ENCODE results near the gene HDGF. TPM values are rescaled to one million over a fixed set of nuclear protein-coding genes. Genes with fewer than 3 reads are reported as not detected.

Gene HDGF
- total RNA-seq, 1 donor from 2014 or later, result 107 TPM

DNA sequence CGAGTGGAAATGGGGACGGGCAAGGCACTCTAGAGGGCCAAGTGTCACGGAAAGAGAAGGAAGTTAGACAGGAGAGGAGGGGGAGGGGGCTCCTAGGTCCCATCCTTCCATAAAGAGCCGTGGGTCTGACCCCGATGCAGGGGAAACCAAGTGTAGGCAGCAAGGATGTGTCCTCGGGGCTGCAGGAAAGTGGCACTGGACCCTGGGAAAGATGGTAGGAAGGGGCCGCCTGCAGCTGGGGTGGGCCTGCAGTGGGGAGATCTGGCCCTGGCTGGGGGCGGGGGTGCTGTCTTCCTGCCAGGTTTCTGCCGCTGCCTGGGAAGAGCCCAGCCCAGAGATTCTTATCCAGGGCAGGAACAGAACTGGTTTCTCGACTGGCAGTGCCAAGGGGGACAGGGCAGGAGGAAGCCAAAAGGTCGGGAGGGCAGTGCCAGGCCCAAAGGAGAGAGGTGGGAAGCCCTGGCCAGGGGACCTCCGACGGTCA lies 59.0 kb downstream of the HDGF start:
- no peak overlapping the region for H3K4me3 Mint-ChIP-seq
- DNase-seq, result no peak
- peaks cover 58% of the 10 kb centered on the region for H3K27me3 Mint-ChIP-seq
- peaks cover 18% of the 10 kb centered on the region for H3K4me1 Mint-ChIP-seq
- CTCF ChIA-PET, result interaction anchor here (1.1 to 6.9 kb wide), 2 partner anchors 8 to 33 kb away, joined by 3 to 182 read pairs; partner anchors contain the start of genes ISG20L2 and METTL25B
- ATAC-seq (ENCODE audit: low read depth), result no peak
- no peaks in the 10 kb centered on the region for H3K36me3 Mint-ChIP-seq (ENCODE audit: low read depth)
- POLR2A ChIA-PET, result interaction anchor here (0.6 to 1.4 kb wide), 2 partner anchors 15 to 36 kb away, joined by 3 to 4 read pairs; partner anchors contain the start of genes ISG20L2 and METTL25B
- TF ChIP-seq CTCF (IDR thresholded peaks at IDR 0.05), result no peak
- intact Hi-C loops (cut with micrococcal nuclease), result no loop called here
- no peak overlapping the region for H3K27ac Mint-ChIP-seq
- no peaks in the 10 kb centered on the region for H3K9me3 Mint-ChIP-seq

Other genes with a start within 250 kb of the HDGF start
- gene IQGAP3, start 179.1 kb downstream of the HDGF start, total RNA-seq, result 0.22 and 0.29 TPM in 2 replicates
- 19.6 TPM in 2 replicates for gene TTC24, start 172.0 kb downstream of the HDGF start, total RNA-seq
- gene NAXE, start 159.9 kb downstream of the HDGF start, total RNA-seq, result 75.6 and 84.5 TPM in 2 replicates
- 64.6 and 71.8 TPM in 2 replicates for gene GPATCH4, start 150.2 kb downstream of the HDGF start, total RNA-seq
- not detected in 2 replicates for gene HAPLN2, start 132.3 kb downstream of the HDGF start, total RNA-seq
- 0.27 and 0.51 TPM in 2 replicates for gene BCAN, start 109.6 kb downstream of the HDGF start, total RNA-seq
- not detected in 2 replicates for gene NES, start 74.3 kb downstream of the HDGF start, total RNA-seq
- 0.55 and 0.66 TPM in 2 replicates for gene CRABP2, start 46.1 kb downstream of the HDGF start, total RNA-seq
- 54.5 and 56.7 TPM in 2 replicates for gene METTL25B, start 23.2 kb downstream of the HDGF start, total RNA-seq
- gene ISG20L2, start 22.9 kb downstream of the HDGF start, total RNA-seq, result 50.8 and 53.0 TPM in 2 replicates
- 65.8 and 83.7 TPM in 2 replicates for gene MRPL24, start 10.6 kb downstream of the HDGF start, total RNA-seq
- gene PRCC, start 15.9 kb upstream of the HDGF start, total RNA-seq, result 80.4 and 81.4 TPM in 2 replicates
- 1.7 and 2.3 TPM in 2 replicates for gene SH2D2A, start 65.2 kb upstream of the HDGF start, total RNA-seq
- not detected in 2 replicates for gene INSRR, start 107.4 kb upstream of the HDGF start, total RNA-seq
- gene NTRK1, start 109.2 kb upstream of the HDGF start, total RNA-seq, result 0.11 TPM in 1 of 2 replicates, not detected in the other
- gene PEAR1, start 142.0 kb upstream of the HDGF start, total RNA-seq, result not detected in 2 replicates
- gene LRRC71, start 169.0 kb upstream of the HDGF start, total RNA-seq, result not detected in 2 replicates